Naive B cell (primary cell): ENCODE measurements around the gene UNC5B. TPM values are rescaled to one million over a fixed set of nuclear protein-coding genes. Genes with fewer than 3 reads are reported as not detected.

Experiments
- ATAC-seq, 2 donors: fragments of 150-1000 bp; cut with Tn5 transposase; 2 replicates each; pipeline ENCODE4 v1.10.0; 2021; ENCODE audit warnings: low read depth in 2 of 2, mild to moderate bottlenecking in 2 of 2, moderate library complexity in 2 of 2
- DNase-seq: peaks from one replicate; pipeline ENCODE4 v3.0.0; 2022
- H3K27ac Mint-ChIP-seq, 6 donors: one replicate each; pipeline ENCODE4 v1.8.0; 2020 to 2022; ENCODE audit warnings: mild to moderate bottlenecking in 6 of 6, mixed read lengths in 6 of 6, moderate library complexity in 5 of 6, inconsistent platforms in 2 of 6
- H3K27me3 Mint-ChIP-seq, 3 donors: one replicate each; pipeline ENCODE4 v1.8.0; 2021 to 2022; ENCODE audit warnings: mixed read lengths in 3 of 3, mild to moderate bottlenecking in 1 of 3
- H3K36me3 Mint-ChIP-seq, 2 donors: one replicate each; pipeline ENCODE4 v1.8.0; 2020 to 2022; ENCODE audit warnings: mixed read lengths in 2 of 2, inconsistent platforms in 1 of 2, mild to moderate bottlenecking in 1 of 2
- H3K4me1 Mint-ChIP-seq, 3 donors: one replicate each; pipeline ENCODE4 v1.8.0; 2020 to 2022; ENCODE audit warnings: mixed read lengths in 3 of 3, inconsistent platforms in 1 of 3, mild to moderate bottlenecking in 1 of 3, moderate library complexity in 1 of 3
- H3K4me3 Mint-ChIP-seq, 8 donors: one replicate each; pipeline ENCODE4 v1.8.0; 2020 to 2022; ENCODE audit warnings: mild to moderate bottlenecking in 8 of 8, mixed read lengths in 8 of 8, moderate library complexity in 8 of 8, inconsistent platforms in 2 of 8
- H3K9me3 Mint-ChIP-seq, 7 donors: one replicate each; pipeline ENCODE4 v1.8.0; 2020 to 2022; ENCODE audit warnings: mixed read lengths in 7 of 7, mild to moderate bottlenecking in 5 of 7, inconsistent platforms in 2 of 7, moderate library complexity in 1 of 7
- polyA plus RNA-seq, 6 donors: library from polyadenylated mRNA; unstranded; fragments of 300-500 nt; fragmentation: Illumina TruSeq; gene quantifications; one replicate each; pipeline ENCODE4 v1.2.3, GENCODE V29; 2021; ENCODE audit warnings: low read depth in 6 of 6

Gene UNC5B
- polyA plus RNA-seq, 6 donors from 2014 or later, result not detected

- DNase-seq (no peak), ATAC-seq (no peak)
- Mint-ChIP-seq H3K4me3 (no peak overlapping the region), H3K9me3 (no peaks in the 10 kb centered on the region), H3K27ac (no peak overlapping the region), H3K4me1 (no peaks in the 10 kb centered on the region), H3K36me3 (no peaks in the 10 kb centered on the region), H3K27me3 (no peaks in the 10 kb centered on the region)
Observed at GRCh38 chr10:71278691-71279588, 66.6 kb downstream of the UNC5B start.

GRCh38 chr10:71279590-71280170 lies 67.3 kb downstream of the UNC5B start:
- no peaks in the 10 kb centered on the region for H3K9me3 Mint-ChIP-seq

GRCh38 chr10:71280216-71280615 lies 67.8 kb downstream of the UNC5B start:
- Mint-ChIP-seq H3K36me3 (no peaks in the 10 kb centered on the region), H3K9me3 (no peaks in the 10 kb centered on the region), H3K27me3 (no peaks in the 10 kb centered on the region), H3K27ac (peak overlapping the region in 1 of 6 donors; percentile 7), H3K4me3 (no peak overlapping the region), H3K4me1 (peaks cover 0 to 2% (median 0%) of the 10 kb centered on the region in 3 donors)
- DNase-seq (no peak), ATAC-seq (no peak)

More at GRCh38 chr10:71279590-71280170, 67.3 kb downstream of the UNC5B start:
- ATAC-seq (no peak), DNase-seq (no peak)
- H3K27ac Mint-ChIP-seq, result no peak overlapping the region
- no peak overlapping the region for H3K4me3 Mint-ChIP-seq
- H3K27me3 Mint-ChIP-seq, result no peaks in the 10 kb centered on the region
- H3K36me3 Mint-ChIP-seq, result no peaks in the 10 kb centered on the region
- H3K4me1 Mint-ChIP-seq, result peaks cover 0 to 2% (median 0%) of the 10 kb centered on the region in 3 donors

- no peak for ATAC-seq
- peak overlapping the region in 1 of 6 donors; percentile 26 for H3K27ac Mint-ChIP-seq
- no peak overlapping the region for H3K4me3 Mint-ChIP-seq
- H3K4me1 Mint-ChIP-seq, result peaks cover 0 to 2% (median 0%) of the 10 kb centered on the region in 3 donors
- DNase-seq, result no peak
- no peaks in the 10 kb centered on the region for H3K36me3 Mint-ChIP-seq
- no peaks in the 10 kb centered on the region for H3K27me3 Mint-ChIP-seq
- H3K9me3 Mint-ChIP-seq, result no peaks in the 10 kb centered on the region
Observed at GRCh38 chr10:71280825-71281224, 68.5 kb downstream of the UNC5B start.

GRCh38 chr10:71281646-71282322 lies 69.4 kb downstream of the UNC5B start:
- H3K9me3 Mint-ChIP-seq, result no peaks in the 10 kb centered on the region
- no peak for ATAC-seq
- no peak overlapping the region for H3K4me3 Mint-ChIP-seq
- H3K27ac Mint-ChIP-seq, result no peak overlapping the region
- no peaks in the 10 kb centered on the region for H3K27me3 Mint-ChIP-seq
- no peaks in the 10 kb centered on the region for H3K36me3 Mint-ChIP-seq
- H3K4me1 Mint-ChIP-seq, result peaks cover 0 to 2% (median 0%) of the 10 kb centered on the region in 3 donors
- no peak for DNase-seq

GRCh38 chr10:71282323-71282680 lies 69.9 kb downstream of the UNC5B start:
- no peaks in the 10 kb centered on the region for H3K9me3 Mint-ChIP-seq
- H3K36me3 Mint-ChIP-seq, result no peaks in the 10 kb centered on the region
- ATAC-seq (no peak), DNase-seq (no peak)
- H3K4me3 Mint-ChIP-seq, result no peak overlapping the region
- H3K4me1 Mint-ChIP-seq, result peaks cover 0 to 2% (median 0%) of the 10 kb centered on the region in 3 donors
- H3K27ac Mint-ChIP-seq, result no peak overlapping the region
- H3K27me3 Mint-ChIP-seq, result no peaks in the 10 kb centered on the region

GRCh38 chr10:71283410-71283809 lies 71.0 kb downstream of the UNC5B start:
- Mint-ChIP-seq H3K4me3 (no peak overlapping the region), H3K27ac (peak overlapping the region in 1 of 6 donors; percentile 49), H3K36me3 (no peaks in the 10 kb centered on the region), H3K4me1 (peaks cover 0 to 2% (median 0%) of the 10 kb centered on the region in 3 donors), H3K27me3 (no peaks in the 10 kb centered on the region), H3K9me3 (no peaks in the 10 kb centered on the region)
- ATAC-seq, result no peak
- DNase-seq, result no peak

- ATAC-seq (no peak), DNase-seq (no peak)
- Mint-ChIP-seq H3K27ac (peak overlapping the region in 3 of 6 donors; percentile 39 to 80 (median 49)), H3K36me3 (no peaks in the 10 kb centered on the region), H3K4me1 (peaks cover 0 to 3% (median 0%) of the 10 kb centered on the region in 3 donors), H3K4me3 (no peak overlapping the region), H3K9me3 (no peaks in the 10 kb centered on the region), H3K27me3 (peaks cover 0 to under 1% (median 0%) of the 10 kb centered on the region in 3 donors)
Observed at GRCh38 chr10:71283876-71284275, 71.5 kb downstream of the UNC5B start.

- no peaks in the 10 kb centered on the region for H3K36me3 Mint-ChIP-seq
- H3K27ac Mint-ChIP-seq, result no peak overlapping the region
- no peaks in the 10 kb centered on the region for H3K9me3 Mint-ChIP-seq
- DNase-seq (no peak), ATAC-seq (no peak)
- H3K4me1 Mint-ChIP-seq, result peaks cover 0 to 5% (median 5%) of the 10 kb centered on the region in 3 donors
- peaks cover 0 to 8% (median 0%) of the 10 kb centered on the region in 3 donors for H3K27me3 Mint-ChIP-seq
- no peak overlapping the region for H3K4me3 Mint-ChIP-seq
Observed at GRCh38 chr10:71284544-71285179, 72.3 kb downstream of the UNC5B start.

GRCh38 chr10:71285180-71285545 lies 72.8 kb downstream of the UNC5B start:
- peak in 1 of 2 donors; percentile 51 for ATAC-seq
- peak; percentile 12 for DNase-seq

GRCh38 chr10:71285986-71286385 lies 73.6 kb downstream of the UNC5B start:
- no peak for ATAC-seq
- Mint-ChIP-seq H3K27me3 (peaks cover 0 to 8% (median 0%) of the 10 kb centered on the region in 3 donors), H3K4me1 (peaks cover 0 to 7% (median 6%) of the 10 kb centered on the region in 3 donors), H3K4me3 (no peak overlapping the region), H3K36me3 (no peaks in the 10 kb centered on the region), H3K27ac (no peak overlapping the region), H3K9me3 (no peaks in the 10 kb centered on the region)
- no peak for DNase-seq

More at GRCh38 chr10:71285180-71285545, 72.8 kb downstream of the UNC5B start:
- H3K36me3 Mint-ChIP-seq, result no peaks in the 10 kb centered on the region
- H3K4me1 Mint-ChIP-seq, result peaks cover 0 to 6% (median 5%) of the 10 kb centered on the region in 3 donors
- peaks cover 0 to 8% (median 0%) of the 10 kb centered on the region in 3 donors for H3K27me3 Mint-ChIP-seq
- H3K4me3 Mint-ChIP-seq, result no peak overlapping the region
- no peak overlapping the region for H3K27ac Mint-ChIP-seq
- H3K9me3 Mint-ChIP-seq, result no peaks in the 10 kb centered on the region

- H3K36me3 Mint-ChIP-seq, result no peaks in the 10 kb centered on the region
- H3K27ac Mint-ChIP-seq, result no peak overlapping the region
- peaks cover 0 to 8% (median 0%) of the 10 kb centered on the region in 3 donors for H3K27me3 Mint-ChIP-seq
- no peaks in the 10 kb centered on the region for H3K9me3 Mint-ChIP-seq
- DNase-seq, result no peak
- peaks cover 0 to 7% (median 6%) of the 10 kb centered on the region in 3 donors for H3K4me1 Mint-ChIP-seq
- ATAC-seq, result no peak
- no peak overlapping the region for H3K4me3 Mint-ChIP-seq
Observed at GRCh38 chr10:71286521-71287294, 74.3 kb downstream of the UNC5B start.
